ENCODE data around the gene PDXP.

Gene PDXP

GRCh38 chr22:37675930-37676735 is 17.6 kb downstream of the PDXP start:
- TF ChIP-seq, protein P1, sequence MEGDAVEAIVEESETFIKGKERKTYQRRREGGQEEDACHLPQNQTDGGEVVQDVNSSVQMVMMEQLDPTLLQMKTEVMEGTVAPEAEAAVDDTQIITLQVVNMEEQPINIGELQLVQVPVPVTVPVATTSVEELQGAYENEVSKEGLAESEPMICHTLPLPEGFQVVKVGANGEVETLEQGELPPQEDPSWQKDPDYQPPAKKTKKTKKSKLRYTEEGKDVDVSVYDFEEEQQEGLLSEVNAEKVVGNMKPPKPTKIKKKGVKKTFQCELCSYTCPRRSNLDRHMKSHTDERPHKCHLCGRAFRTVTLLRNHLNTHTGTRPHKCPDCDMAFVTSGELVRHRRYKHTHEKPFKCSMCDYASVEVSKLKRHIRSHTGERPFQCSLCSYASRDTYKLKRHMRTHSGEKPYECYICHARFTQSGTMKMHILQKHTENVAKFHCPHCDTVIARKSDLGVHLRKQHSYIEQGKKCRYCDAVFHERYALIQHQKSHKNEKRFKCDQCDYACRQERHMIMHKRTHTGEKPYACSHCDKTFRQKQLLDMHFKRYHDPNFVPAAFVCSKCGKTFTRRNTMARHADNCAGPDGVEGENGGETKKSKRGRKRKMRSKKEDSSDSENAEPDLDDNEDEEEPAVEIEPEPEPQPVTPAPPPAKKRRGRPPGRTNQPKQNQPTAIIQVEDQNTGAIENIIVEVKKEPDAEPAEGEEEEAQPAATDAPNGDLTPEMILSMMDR (conservative IDR thresholded peaks at IDR 0.05; ENCODE audit: low read depth, low read length), result no peak
- DNase-seq (ENCODE audit: low read depth), result no peak
- peak overlapping the region; percentile 52 for H3K4me3 ChIP-seq (ENCODE audit: low read length)

DNA sequence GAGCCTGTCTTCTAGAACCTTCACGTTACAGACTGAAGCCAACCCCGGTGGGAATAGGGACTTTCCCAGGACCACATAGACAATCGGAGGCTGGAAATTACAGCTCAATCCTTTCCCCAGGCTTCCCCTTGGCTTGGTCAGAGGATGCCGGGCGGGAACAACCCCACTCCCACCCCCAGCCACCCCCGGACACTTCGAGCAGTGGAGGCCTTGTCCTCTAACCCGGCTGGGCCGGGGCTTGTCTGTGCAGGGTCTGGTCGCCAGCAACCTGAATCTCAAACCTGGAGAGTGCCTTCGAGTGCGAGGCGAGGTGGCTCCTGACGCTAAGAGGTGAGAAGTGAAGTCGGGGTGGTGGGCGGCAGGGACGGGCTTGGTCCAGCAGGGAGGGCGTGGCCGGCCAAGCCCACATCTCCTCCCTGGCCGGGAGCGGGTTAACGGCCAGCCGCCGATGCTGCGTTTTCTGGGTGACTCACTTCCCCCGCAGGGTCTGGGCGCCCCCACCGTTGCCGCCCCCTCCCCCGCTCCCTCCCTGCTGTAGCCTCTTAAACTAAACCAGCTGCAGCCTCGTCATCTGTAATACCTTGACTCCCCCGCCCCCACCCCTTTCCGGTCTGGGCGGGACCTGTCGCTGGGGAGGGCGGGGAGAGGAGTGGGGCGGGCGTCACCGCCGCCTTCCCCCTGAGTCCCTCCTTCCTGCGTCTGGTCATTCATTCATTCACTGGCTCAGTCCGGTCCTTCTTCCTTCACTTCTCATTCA is 18.4 kb downstream of the PDXP start:
- H3K4me3 ChIP-seq (ENCODE audit: low read length), result peak overlapping the region; percentile 52
- TF ChIP-seq, protein P1 (conservative IDR thresholded peaks at IDR 0.05; ENCODE audit: low read depth, low read length), result no peak
- DNase-seq (ENCODE audit: low read depth), result peak; percentile 81

DNA sequence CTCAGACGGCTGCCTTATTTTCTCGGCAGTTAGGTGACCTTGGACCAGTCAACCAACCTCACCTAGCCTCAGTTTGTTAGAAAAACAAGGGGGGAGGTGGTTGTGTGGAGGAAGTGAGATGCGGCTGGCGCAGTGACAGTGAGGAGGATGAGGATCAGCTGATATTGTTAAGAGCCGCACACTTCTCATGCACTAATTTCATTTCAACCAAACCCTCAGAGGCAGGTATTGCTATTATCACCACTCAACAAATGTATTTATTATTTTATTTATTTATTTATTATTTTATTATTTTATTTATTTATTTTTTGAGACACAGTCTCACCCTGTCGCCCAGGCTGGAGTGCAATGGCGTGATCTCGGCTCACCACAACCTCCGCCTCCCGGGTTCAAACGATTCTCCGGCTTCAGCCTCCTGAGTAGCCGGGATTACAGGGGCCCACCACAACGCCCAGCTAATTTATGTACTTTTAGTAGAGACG is 19.0 kb downstream of the PDXP start:
- TF ChIP-seq, protein P1 (conservative IDR thresholded peaks at IDR 0.05; ENCODE audit: low read depth, low read length), result no peak
- DNase-seq (ENCODE audit: low read depth), result no peak
- peak overlapping the region; percentile 52 for H3K4me3 ChIP-seq (ENCODE audit: low read length)

DNA sequence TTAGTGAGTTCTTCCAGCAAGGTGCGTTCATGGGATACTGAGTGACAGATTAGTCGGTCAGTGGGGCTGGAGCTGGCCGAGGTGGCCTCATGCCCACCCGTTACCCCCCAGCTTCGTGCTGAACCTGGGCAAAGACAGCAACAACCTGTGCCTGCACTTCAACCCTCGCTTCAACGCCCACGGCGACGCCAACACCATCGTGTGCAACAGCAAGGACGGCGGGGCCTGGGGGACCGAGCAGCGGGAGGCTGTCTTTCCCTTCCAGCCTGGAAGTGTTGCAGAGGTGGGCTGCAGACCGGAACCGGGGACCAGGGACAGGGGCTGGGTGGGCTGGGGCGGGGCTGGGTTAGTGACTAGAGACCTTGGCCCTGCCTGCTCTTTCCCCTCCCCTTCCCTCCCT is 19.8 kb downstream of the PDXP start:
- no peak for DNase-seq (ENCODE audit: low read depth)
- TF ChIP-seq, protein P1 (conservative IDR thresholded peaks at IDR 0.05; ENCODE audit: low read depth, low read length), result no peak
- H3K4me3 ChIP-seq (ENCODE audit: low read length), result no peak overlapping the region

- no peak for DNase-seq (ENCODE audit: low read depth)
- TF ChIP-seq, protein P1 (conservative IDR thresholded peaks at IDR 0.05; ENCODE audit: low read depth, low read length), result no peak
- no peak overlapping the region for H3K4me3 ChIP-seq (ENCODE audit: low read length)
Measured at GRCh38 chr22:37679670-37680069, 21.1 kb downstream of the PDXP start.

DNA sequence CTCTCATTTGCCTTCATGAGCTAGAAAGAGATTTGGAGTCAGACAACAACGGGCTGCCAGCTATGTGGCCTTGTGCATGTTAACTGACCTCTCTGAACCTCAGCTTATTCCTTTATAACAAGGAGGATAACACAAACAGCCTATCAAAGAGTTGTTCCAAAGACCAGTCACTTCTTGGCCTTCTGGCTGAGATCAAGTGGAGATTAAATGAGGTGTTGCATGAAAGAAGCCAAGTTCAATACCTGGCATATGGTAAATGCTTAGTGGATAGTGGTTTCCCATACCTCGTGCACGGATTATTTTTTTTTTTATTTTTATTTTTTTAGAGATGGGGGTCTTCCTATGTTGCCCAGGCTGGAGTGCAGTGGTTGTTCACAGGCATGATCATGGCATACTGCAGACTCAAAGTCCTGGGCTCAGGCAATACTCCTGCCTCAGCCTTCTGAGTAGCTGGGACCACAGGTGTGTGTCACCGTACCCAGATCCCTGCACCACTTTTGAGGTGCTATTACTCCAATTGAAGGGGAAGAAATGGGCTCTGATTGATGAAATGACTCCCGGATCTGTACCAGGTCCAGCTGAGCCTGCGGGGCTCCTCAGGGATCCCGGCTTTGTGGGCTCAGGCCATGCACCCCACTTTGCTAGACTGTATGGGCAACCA is 21.8 kb downstream of the PDXP start:
- TF ChIP-seq, protein P1 (conservative IDR thresholded peaks at IDR 0.05; ENCODE audit: low read depth, low read length), result no peak
- no peak for DNase-seq (ENCODE audit: low read depth)
- H3K4me3 ChIP-seq (ENCODE audit: low read length), result no peak overlapping the region

Data from retinal pigment epithelial cell (primary cell).